Endothelial cell of umbilical vein (primary cell): ENCODE data around the gene ZNF414.

Experiments
- EZH2 ChIP-seq: IDR thresholded peaks from 2 replicates; pipeline ENCODE4 v1.6.1; 2012; ENCODE audit warnings: borderline replicate concordance, low read depth, mild to moderate bottlenecking, moderate library complexity, low read length, inconsistent platforms; ENCODE audit not compliant: severe bottlenecking
- MYC ChIP-seq: IDR thresholded peaks from one replicate; pipeline ENCODE4 v1.6.1; 2011; ENCODE audit warnings: mild to moderate bottlenecking, low read depth, low read length
- POLR2A ChIP-seq: IDR thresholded peaks from 2 replicates; pipeline ENCODE4 v1.6.1; 2012; ENCODE audit warnings: low read depth, mild to moderate bottlenecking, control low read depth, low read length
- POLR2AphosphoS5 ChIP-seq: IDR thresholded peaks from 2 replicates; pipeline ENCODE4 v1.6.1; 2012; ENCODE audit warnings: low read depth, mild to moderate bottlenecking, control low read depth, low read length, moderate library complexity; ENCODE audit not compliant: insufficient read depth
- TF ChIP-seq, protein P1 (sequence below), 2 donors: IDR thresholded peaks; 1 replicate in 1 of 2; 2 replicates in 1 of 2; pipeline ENCODE4 v1.5.1; 2011; ENCODE audit warnings: low read length in 2 of 2, mild to moderate bottlenecking in 2 of 2, moderate library complexity in 2 of 2, control low read depth in 1 of 2, inconsistent platforms in 1 of 2, low read depth in 1 of 2; ENCODE audit not compliant: insufficient read depth in 1 of 2; ENCODE audit errors: extremely low read depth in 1 of 2
- TF ChIP-seq, protein P2 (sequence below): IDR thresholded peaks from 2 replicates; pipeline ENCODE4 v1.6.1; 2011; ENCODE audit not compliant: insufficient read depth, insufficient read length

DNA sequence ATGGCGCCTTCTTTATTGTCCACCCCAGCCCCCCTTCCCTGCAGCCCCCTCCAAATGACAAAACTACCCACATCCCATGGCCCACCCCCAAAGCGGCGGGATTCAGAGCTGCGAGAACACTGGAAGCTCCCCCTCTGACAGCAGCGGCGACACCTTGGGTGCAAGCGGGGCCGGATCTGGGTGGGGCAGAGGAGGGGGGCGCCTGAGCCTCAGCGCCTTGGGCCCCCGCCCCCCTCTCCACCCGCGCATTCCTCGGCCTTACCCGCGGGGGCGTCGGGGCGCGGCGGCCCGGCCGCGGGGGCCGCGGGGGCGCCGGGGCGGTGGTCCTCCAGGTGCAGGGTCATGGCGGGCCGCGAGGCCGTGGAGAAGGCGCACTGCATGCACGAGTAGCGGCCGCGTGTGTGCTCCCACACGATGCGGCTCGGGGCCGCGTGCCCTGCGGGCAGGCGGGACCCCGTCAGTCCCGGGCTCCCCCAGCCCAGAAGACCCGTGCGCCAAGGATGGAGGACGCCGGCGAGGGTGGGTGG lies 3.3 kb downstream of the ZNF414 start:
- TF ChIP-seq, protein P1, sequence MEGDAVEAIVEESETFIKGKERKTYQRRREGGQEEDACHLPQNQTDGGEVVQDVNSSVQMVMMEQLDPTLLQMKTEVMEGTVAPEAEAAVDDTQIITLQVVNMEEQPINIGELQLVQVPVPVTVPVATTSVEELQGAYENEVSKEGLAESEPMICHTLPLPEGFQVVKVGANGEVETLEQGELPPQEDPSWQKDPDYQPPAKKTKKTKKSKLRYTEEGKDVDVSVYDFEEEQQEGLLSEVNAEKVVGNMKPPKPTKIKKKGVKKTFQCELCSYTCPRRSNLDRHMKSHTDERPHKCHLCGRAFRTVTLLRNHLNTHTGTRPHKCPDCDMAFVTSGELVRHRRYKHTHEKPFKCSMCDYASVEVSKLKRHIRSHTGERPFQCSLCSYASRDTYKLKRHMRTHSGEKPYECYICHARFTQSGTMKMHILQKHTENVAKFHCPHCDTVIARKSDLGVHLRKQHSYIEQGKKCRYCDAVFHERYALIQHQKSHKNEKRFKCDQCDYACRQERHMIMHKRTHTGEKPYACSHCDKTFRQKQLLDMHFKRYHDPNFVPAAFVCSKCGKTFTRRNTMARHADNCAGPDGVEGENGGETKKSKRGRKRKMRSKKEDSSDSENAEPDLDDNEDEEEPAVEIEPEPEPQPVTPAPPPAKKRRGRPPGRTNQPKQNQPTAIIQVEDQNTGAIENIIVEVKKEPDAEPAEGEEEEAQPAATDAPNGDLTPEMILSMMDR (IDR thresholded peaks at IDR 0.05; ENCODE audit: extremely low read depth in 1 of 2, insufficient read depth in 1 of 2, low read depth in 1 of 2, low read length in 2 of 2): no peak
- no peak for TF ChIP-seq POLR2A
- no peak for TF ChIP-seq POLR2AphosphoS5
- TF ChIP-seq EZH2: no peak
- no peak for TF ChIP-seq MYC
- TF ChIP-seq, protein P2, sequence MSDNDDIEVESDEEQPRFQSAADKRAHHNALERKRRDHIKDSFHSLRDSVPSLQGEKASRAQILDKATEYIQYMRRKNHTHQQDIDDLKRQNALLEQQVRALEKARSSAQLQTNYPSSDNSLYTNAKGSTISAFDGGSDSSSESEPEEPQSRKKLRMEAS: no peak
